ENCODE data around the gene ADAMTSL1.

DNA sequence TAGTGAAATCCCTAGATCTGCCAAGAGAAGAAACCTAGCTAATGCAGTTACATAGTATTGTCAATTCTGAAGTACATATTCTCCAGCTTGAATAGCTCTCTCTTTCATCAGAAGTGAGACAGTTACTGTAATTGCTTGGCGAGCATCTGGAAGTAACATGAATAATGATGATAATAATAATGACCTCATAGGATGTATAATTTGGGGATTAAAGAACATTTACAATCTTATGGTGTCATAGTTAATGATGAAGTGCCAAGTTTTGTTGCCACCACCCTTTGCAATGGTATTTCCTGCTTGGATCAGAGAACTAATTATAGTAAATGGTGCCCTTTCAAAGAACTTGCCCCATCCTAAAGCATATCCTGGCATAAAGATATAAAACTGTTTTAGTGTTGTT lies 201.4 kb downstream of the ADAMTSL1 start:
- TF ChIP-seq, protein P1, sequence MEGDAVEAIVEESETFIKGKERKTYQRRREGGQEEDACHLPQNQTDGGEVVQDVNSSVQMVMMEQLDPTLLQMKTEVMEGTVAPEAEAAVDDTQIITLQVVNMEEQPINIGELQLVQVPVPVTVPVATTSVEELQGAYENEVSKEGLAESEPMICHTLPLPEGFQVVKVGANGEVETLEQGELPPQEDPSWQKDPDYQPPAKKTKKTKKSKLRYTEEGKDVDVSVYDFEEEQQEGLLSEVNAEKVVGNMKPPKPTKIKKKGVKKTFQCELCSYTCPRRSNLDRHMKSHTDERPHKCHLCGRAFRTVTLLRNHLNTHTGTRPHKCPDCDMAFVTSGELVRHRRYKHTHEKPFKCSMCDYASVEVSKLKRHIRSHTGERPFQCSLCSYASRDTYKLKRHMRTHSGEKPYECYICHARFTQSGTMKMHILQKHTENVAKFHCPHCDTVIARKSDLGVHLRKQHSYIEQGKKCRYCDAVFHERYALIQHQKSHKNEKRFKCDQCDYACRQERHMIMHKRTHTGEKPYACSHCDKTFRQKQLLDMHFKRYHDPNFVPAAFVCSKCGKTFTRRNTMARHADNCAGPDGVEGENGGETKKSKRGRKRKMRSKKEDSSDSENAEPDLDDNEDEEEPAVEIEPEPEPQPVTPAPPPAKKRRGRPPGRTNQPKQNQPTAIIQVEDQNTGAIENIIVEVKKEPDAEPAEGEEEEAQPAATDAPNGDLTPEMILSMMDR (IDR thresholded peaks at IDR 0.05; ENCODE audit: low read depth, low read length, missing input control), result no peak
- TF ChIP-seq SP1 (IDR thresholded peaks at IDR 0.05), result no peak
- TF ChIP-seq RAD21 (IDR thresholded peaks at IDR 0.05), result no peak
- TF ChIP-seq, protein P2, sequence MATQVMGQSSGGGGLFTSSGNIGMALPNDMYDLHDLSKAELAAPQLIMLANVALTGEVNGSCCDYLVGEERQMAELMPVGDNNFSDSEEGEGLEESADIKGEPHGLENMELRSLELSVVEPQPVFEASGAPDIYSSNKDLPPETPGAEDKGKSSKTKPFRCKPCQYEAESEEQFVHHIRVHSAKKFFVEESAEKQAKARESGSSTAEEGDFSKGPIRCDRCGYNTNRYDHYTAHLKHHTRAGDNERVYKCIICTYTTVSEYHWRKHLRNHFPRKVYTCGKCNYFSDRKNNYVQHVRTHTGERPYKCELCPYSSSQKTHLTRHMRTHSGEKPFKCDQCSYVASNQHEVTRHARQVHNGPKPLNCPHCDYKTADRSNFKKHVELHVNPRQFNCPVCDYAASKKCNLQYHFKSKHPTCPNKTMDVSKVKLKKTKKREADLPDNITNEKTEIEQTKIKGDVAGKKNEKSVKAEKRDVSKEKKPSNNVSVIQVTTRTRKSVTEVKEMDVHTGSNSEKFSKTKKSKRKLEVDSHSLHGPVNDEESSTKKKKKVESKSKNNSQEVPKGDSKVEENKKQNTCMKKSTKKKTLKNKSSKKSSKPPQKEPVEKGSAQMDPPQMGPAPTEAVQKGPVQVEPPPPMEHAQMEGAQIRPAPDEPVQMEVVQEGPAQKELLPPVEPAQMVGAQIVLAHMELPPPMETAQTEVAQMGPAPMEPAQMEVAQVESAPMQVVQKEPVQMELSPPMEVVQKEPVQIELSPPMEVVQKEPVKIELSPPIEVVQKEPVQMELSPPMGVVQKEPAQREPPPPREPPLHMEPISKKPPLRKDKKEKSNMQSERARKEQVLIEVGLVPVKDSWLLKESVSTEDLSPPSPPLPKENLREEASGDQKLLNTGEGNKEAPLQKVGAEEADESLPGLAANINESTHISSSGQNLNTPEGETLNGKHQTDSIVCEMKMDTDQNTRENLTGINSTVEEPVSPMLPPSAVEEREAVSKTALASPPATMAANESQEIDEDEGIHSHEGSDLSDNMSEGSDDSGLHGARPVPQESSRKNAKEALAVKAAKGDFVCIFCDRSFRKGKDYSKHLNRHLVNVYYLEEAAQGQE (IDR thresholded peaks at IDR 0.05), result no peak
- TF ChIP-seq MAX (IDR thresholded peaks at IDR 0.05), result no peak
- TF ChIP-seq, protein P3, sequence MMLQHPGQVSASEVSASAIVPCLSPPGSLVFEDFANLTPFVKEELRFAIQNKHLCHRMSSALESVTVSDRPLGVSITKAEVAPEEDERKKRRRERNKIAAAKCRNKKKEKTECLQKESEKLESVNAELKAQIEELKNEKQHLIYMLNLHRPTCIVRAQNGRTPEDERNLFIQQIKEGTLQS (IDR thresholded peaks at IDR 0.05), result no peak
- TF ChIP-seq JUND (IDR thresholded peaks at IDR 0.05), result no peak
- TF ChIP-seq TAF1 (conservative IDR thresholded peaks at IDR 0.05), result no peak
- no peak for TF ChIP-seq ZBTB33 (IDR thresholded peaks at IDR 0.05)
- no peak for TF ChIP-seq RXRA (IDR thresholded peaks at IDR 0.05)
- no peak for TF ChIP-seq YY1 (IDR thresholded peaks at IDR 0.05)
- no peak for TF ChIP-seq NR2F2 (IDR thresholded peaks at IDR 0.05)
- no peak for TF ChIP-seq FOXA1 (IDR thresholded peaks at IDR 0.05)
